Omental fat pad (tissue), 4 donors: Measurements from ENCODE around the gene GGNBP2. TPM values are rescaled to one million over a fixed set of nuclear protein-coding genes. Genes with fewer than 3 reads are reported as not detected.

Experiments
- ATAC-seq: fragments of 150-250 bp; one replicate; pipeline ENCODE4 v1.9.1; 2016; ENCODE audit warnings: mild to moderate bottlenecking, moderate library complexity; ENCODE audit not compliant: low FRiP score
- DNase-seq: peaks from one replicate; pipeline ENCODE4 v3.0.0-alpha.2; 2019; ENCODE audit warnings: low spot score
- total RNA-seq, 4 donors: library from RNA; depleted of rRNA; stranded (reverse); fragments of >200 nt; gene quantifications; one replicate each; pipeline ENCODE4 v1.1.0, GENCODE V29; 2016
- TF ChIP-seq, protein P1 (sequence below), 3 donors: fragments of 450-650 bp; IDR thresholded peaks; one replicate each; pipeline ENCODE4 v1.5.1; 2016 to 2017; ENCODE audit warnings: antibody characterized with exemption in 3 of 3, mild to moderate bottlenecking in 3 of 3, moderate library complexity in 2 of 3

Gene GGNBP2
- total RNA-seq, 4 donors from 2014 or later, result 54.3 to 80.9 (median 63.1) TPM

DNA sequence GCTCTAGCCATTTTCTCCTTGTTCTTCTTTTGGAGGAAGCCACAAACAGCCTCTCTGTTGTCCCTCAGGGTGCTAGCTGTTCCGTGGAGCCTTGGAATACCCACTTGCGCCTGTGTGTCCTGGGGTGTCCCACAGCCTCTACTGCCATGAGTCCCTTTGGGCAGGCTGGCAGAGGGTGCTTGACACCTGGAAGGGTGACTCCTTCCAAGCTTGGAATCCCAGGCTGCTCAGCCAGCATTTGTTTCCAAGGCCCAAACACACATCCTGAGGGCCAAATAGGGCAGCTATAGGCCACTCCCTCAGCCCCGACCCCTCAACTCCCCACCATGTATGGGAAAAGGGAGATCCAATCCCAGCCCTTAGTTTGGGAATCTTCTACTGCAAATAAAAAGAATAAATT is 43.4 kb upstream of the GGNBP2 start:
- DNase-seq (no peak), ATAC-seq (no peak)
- TF ChIP-seq, protein P1, sequence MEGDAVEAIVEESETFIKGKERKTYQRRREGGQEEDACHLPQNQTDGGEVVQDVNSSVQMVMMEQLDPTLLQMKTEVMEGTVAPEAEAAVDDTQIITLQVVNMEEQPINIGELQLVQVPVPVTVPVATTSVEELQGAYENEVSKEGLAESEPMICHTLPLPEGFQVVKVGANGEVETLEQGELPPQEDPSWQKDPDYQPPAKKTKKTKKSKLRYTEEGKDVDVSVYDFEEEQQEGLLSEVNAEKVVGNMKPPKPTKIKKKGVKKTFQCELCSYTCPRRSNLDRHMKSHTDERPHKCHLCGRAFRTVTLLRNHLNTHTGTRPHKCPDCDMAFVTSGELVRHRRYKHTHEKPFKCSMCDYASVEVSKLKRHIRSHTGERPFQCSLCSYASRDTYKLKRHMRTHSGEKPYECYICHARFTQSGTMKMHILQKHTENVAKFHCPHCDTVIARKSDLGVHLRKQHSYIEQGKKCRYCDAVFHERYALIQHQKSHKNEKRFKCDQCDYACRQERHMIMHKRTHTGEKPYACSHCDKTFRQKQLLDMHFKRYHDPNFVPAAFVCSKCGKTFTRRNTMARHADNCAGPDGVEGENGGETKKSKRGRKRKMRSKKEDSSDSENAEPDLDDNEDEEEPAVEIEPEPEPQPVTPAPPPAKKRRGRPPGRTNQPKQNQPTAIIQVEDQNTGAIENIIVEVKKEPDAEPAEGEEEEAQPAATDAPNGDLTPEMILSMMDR (IDR thresholded peaks at IDR 0.05), result no peak

DNA sequence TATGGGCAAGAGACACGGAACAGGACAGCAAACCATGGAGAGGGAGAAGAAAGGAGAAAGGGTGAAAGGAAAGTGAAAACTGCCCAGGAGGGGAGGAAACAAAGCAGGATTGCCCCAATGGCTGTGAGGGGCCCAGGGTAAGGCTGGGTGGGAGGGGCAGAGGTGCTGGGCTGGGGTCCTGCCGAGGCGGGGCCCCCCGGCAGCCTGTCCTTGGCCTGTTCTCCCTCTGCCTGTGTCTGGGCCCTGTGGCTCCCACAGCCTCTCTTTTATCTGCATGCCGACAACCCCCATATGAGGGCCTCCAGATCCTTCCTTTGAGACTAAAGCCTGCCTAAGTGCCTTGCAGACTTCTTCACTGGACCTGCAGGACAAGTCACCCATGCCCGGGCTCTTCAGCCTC is 42.8 kb upstream of the GGNBP2 start:
- ATAC-seq (no peak), DNase-seq (no peak)
- TF ChIP-seq, protein P1 (IDR thresholded peaks at IDR 0.05), result no peak

DNA sequence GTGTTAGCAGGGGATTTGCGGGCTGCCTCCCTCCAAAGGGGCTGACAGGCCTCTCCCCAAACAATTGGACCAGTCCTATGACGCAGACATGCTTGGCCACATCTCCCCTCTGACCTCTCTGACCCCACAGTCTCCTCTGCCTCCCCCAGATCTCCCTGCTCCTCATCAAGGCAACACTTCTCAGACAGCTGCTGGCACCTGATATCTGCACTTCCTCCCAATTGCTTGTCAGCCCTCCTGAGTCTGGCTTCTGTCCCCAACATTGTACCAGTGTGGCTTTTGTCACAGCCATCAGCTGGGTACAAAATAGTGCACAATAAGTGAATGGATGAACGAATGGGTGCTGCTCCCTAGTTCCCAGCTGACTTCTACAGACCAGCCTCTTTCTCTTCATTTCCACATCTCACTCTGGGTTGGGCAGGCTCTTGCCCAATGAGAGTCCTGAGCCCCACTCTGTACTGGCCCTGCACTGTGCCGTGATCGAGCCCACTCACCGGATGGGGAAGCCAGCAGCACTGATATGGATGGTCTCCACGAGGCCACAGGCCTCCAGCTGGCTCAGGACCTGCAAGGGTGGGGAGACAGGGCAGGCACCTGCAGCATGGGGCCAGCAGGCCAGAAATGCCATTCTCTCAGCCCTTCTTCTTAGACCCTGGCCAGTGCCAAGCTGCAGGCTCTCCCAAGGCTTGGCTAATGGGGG is 41.1 kb upstream of the GGNBP2 start:
- DNase-seq (no peak), ATAC-seq (no peak)
- TF ChIP-seq, protein P1 (IDR thresholded peaks at IDR 0.05), result no peak

DNA sequence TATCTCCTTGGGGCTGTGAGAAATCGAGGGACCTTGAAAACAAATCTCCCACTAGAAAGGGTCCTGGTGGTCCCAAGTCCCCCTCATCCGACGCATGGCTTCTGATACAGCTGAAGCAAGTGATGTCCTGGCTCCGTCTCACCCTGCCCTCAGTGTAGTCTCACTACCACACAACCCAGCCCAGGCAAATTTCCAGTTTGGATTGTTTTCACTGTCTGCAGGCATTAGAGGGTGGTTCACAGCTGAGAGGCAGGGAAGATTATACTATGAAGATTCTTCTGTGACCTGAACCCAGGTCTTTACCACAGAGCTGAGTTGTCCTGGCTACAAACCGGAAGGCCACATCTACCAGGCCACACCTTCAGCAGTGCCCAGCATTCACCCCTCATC is 40.6 kb upstream of the GGNBP2 start:
- ATAC-seq (no peak), DNase-seq (no peak)
- TF ChIP-seq, protein P1 (IDR thresholded peaks at IDR 0.05), result no peak

DNA sequence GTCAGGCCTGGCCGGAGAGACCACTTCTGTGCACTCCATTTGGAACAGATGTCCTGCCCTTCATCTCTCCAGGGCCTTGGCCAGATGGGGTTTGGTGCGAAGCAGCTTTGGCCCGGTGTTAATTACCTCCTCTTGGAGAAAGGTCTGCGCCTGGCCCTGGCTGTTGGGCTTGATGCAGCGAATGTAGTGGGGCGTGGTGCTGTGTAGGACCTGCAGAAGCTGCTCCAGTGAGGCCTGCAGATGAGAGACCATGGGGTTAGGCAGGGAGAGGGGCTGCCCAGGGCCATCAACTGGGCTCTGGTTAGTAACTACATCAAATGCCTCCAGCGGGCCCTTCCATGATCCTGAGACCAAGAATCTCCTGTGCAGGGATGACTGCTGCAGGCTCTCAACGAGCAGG is 39.5 kb upstream of the GGNBP2 start:
- DNase-seq (no peak), ATAC-seq (no peak)
- TF ChIP-seq, protein P1 (IDR thresholded peaks at IDR 0.05), result no peak

DNA sequence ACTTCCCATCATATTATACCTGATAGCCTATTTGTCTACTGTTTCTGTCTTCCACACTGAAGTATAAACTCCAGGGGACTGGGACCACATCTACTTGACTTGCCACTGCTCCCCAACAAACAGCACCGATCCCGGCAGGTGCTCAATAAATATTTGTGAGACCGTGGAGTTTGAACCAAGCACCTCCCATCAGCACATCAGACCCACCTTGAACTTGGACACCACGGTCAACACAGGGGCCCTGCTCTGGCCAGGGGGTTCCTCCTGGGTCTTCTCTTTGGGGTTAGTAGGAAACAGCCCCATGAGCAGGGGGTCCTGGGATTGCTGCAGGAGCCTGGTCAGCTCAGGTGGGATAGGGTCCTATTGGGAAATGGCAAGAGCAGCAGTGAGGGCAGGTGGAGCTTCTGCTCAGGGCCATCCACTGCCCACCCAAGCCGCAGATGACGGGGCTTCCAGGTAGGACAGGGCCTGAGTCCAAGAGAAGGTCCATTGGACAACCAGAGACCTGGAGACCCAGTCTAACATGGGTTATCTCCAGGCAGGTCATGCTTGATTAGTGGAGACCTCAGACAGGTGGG is 38.4 kb upstream of the GGNBP2 start:
- ATAC-seq (no peak), DNase-seq (no peak)
- TF ChIP-seq, protein P1 (IDR thresholded peaks at IDR 0.05), result no peak

DNA sequence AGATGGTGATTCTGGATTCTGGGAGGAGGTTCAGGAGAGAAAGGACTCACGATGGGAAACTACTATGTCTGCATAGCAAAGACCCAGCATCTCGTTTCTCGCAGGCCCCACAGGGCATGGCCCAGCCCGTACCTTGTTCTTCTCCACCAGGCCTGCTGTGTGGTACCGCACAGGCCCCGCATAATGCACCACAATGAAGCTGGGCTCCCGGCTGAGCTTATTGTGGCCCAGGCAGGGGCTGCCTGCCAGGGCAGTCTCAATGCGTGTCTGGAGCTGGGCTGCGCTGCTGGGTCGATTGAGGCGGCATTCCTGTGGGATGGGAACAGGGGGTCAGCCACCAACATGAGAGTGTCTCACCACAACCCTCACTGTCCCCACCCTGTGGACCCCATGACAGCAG is 37.9 kb upstream of the GGNBP2 start:
- TF ChIP-seq, protein P1 (IDR thresholded peaks at IDR 0.05), result no peak
- ATAC-seq, result no peak
- no peak for DNase-seq
